LNCaP clone FGC (cell line): ENCODE measurements around the gene EED.
"Not testable (repeated sequence)": the region's sequence is repeated elsewhere in the genome, so short reads cannot be mapped to it uniquely, and the experiment has no call there.

ENCODE experiments used
- DNase-seq: peaks from one replicate; pipeline ENCODE4 v3.0.0-alpha.2; 2011; ENCODE audit warnings: low read depth
- H3K4me3 ChIP-seq: 2 replicates; pipeline ENCODE4 v1.5.1; 2011; ENCODE audit warnings: mild to moderate bottlenecking, low read depth, low read length, control low read depth
- TF ChIP-seq, protein P1 (sequence below): IDR thresholded peaks from 2 replicates; pipeline ENCODE4 v1.5.1; 2012; ENCODE audit warnings: mild to moderate bottlenecking; ENCODE audit not compliant: control insufficient read depth, insufficient read depth; ENCODE audit errors: extremely low read depth

EED gene

DNA sequence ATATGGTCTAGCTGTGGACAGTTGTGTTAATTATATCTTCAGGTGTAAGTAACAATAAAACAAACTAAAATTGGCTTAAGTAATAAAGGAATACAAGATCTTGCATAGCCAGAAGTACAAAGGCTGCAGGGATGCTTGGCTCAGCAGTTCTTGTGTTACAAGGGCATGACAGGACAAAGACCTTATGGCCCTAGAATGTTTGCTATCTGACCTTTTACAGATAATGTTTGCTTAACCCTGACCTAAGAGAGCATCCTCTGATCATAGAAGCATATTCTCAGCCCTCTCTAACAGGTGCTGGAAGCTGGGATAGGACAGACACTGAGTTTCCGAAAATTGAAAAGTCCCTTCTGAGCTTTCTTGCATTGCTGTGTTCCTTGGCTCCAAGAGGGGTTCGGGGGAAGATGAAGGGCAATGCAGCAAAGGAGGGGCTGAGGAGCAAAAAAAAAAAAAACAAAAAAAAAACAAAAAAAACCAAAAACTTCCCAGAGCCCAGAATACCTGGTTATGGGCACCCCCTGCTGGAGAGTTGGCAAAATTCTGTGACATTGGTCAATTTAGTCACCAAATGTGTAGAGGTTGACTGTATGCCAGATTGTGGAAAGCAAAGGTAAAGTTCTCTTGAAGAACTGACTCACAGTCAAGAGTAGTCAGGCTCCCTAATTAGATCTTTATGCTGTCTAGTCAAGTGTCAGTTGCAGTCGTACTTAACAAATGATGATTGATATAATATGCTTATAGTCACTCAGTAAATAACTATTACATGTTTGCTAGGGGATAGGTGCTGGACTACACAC lies 47.1 kb downstream of the EED start:
- no peak for DNase-seq

DNA sequence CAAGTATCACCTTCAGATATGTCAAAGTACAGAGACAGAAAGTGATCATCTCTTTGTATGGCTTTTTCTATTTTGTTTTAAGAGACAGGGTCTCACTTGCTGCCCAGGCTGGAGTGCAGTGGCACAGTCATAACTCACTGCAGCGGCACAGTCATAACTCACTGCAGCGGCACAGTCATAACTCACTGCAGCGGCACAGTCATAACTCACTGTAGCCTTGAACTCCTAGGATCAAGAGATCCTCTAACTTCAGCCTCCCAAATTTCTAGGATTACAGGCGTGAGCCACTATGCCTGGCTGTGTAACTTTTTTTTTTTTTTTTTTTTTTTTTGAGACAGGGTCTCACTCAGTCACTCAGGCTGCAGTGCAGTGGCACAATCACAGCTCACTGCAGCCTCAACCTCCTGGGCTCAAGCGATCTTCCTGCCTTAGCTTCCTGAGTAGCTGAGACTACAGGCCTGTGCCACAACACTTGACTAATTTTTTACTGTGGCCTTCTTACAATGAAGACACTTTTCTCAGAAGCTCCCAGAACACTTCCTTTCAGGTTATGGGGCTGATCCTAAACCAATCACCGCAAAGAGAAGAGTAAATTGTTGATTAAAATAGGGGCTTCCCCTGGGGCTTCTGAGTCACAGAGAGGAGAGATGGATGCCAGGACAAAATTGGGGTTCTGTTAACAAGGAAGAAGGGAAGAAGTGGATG lies 48.5 kb downstream of the EED start:
- TF ChIP-seq, protein P1, sequence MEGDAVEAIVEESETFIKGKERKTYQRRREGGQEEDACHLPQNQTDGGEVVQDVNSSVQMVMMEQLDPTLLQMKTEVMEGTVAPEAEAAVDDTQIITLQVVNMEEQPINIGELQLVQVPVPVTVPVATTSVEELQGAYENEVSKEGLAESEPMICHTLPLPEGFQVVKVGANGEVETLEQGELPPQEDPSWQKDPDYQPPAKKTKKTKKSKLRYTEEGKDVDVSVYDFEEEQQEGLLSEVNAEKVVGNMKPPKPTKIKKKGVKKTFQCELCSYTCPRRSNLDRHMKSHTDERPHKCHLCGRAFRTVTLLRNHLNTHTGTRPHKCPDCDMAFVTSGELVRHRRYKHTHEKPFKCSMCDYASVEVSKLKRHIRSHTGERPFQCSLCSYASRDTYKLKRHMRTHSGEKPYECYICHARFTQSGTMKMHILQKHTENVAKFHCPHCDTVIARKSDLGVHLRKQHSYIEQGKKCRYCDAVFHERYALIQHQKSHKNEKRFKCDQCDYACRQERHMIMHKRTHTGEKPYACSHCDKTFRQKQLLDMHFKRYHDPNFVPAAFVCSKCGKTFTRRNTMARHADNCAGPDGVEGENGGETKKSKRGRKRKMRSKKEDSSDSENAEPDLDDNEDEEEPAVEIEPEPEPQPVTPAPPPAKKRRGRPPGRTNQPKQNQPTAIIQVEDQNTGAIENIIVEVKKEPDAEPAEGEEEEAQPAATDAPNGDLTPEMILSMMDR, result no peak
- DNase-seq, result no peak
- no peak overlapping the region for H3K4me3 ChIP-seq

More for the DNA sequence above, 47.1 kb downstream of the EED start:
- TF ChIP-seq, protein P1, result peak; percentile 60
- no peak overlapping the region for H3K4me3 ChIP-seq

DNA sequence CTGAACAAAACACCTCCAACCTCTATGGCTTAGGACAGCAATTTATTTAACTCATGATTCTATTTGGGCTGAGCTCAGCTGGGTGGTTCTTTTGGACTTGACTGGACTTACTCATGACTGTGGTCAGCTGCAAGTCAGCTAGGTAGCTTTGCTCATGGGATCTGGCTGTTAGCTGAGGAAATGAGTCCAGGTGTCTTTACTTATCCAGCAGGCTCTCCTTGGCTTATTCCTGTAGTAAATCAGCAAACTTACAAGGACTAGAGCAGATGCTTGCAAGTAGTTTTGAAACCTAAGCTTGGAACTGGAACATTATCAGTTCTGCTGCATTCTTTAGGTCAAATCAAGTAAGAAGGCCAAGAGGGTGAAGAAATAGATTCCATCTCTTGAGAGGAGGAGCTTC lies 49.5 kb downstream of the EED start:
- TF ChIP-seq, protein P1, result no peak
- DNase-seq, result no peak
- H3K4me3 ChIP-seq, result no peak overlapping the region

DNA sequence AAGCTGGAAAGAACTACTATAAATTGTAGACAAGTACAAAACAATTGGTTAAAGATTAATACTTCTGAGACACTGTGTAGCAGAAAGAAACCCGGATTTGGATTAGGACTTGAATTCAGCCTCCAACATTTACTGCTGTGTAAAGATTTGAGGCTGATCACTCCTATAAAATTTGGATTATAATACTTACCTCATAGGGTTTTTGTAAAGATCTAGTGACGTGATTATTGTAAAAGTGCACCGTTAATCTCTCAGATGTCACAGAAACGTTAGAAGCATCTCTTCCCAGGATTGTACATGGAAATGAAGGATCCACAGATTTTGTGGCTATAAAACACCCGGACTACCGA lies 57.2 kb downstream of the EED start:
- peak overlapping the region; percentile 98 for H3K4me3 ChIP-seq
- TF ChIP-seq, protein P1, result no peak
- DNase-seq, result no peak

DNA sequence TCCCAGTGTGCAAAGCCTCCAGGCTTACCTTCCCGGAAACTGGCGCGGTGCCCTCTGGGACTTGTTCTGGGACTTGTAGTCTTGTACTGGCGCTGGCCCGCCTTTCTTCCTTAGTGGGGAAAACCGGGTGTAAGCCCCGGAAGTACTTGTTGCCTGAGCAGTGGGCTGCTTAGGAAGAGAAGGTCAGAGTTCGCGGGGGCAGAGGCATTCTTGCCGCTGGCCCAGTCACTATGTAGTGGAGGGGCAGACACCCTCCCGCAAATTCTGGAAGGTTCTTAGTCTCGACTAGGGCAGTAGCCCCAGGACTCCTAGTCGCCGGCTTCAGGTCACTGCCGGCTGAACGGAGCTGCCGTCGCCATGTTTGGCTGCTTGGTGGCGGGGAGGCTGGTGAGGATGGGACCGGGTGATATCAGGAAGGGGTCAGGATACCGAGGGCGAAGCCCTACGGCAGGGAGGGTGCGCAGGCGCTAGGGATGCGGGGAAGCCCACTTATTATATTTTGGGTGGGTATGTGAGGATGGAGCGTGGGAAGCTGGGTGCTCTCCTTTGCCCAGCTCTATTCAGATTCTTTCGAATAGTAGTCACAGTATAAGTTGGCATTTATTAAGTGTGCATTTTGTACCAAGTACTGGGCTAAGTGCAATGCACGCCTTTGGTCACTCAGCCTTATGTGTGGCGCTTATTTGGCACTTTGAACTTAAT lies 57.7 kb downstream of the EED start, which contains the start of gene HIKESHI:
Gene HIKESHI (plus strand): TSS at position 149 of the 702 bp plus-strand sequence. CDS start 209 bp downstream, at position 358.
- TF ChIP-seq, protein P1, result no peak
- peak; percentile 96 for DNase-seq

DNA sequence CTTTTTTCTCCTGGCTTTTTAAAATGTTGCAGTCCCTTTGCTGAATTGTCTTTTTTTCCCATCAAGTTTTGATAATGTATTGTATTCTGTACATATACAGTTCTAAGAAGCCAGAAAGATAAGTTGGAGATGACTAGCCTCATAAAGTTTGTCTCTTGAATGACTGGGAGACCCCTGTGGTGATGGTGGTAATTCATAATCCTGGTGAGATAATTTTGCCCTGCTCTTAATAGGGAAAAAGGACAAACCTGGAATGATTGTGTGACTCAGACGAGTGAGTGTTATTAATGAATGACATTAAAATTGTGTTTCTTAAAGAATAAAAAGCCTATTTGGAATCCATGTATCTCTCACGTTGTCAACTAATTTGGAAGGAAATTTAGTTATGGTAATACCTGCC lies 58.7 kb downstream of the EED start:
- no peak for DNase-seq
- H3K4me3 ChIP-seq, result peak overlapping the region; percentile 98
- TF ChIP-seq, protein P1, result no peak

More for the DNA sequence above, 57.7 kb downstream of the EED start, which contains the start of gene HIKESHI:
- H3K4me3 ChIP-seq, result peak within 1 kb of the TSS; percentile 98

DNA sequence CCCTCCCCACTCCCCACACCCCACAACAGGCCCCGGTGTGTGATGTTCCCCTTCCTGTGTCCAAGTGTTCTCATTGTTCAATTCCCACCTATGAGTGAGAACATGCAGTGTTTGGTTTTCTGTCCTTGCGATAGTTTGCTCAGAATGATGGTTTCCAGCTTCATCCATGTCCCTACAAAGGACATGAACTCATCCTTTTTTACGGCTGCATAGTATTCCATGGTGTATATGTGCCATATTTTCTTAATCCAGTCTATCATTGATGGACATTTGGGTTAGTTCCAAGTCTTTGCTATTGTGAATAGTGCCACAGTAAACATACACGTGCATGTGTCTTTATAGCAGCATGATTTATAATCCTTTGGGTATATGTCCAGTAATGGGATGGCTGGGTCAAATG lies 64.2 kb downstream of the EED start:
- DNase-seq, H3K4me3 ChIP-seq: not testable (repeated sequence)
